ENCODE data around the gene PDE7B. TPM values are rescaled to one million over a fixed set of nuclear protein-coding genes. Genes with fewer than 3 reads are reported as not detected.

PDE7B gene
- total and polyA plus RNA-seq, 2 of the 8 experiments (the other 6 are each of a cell fraction or from before 2014, with no cell fraction given): not detected

GRCh38 chr6:135910790-135911618, 59.5 kb downstream of the PDE7B start (continued):
- no peak for TF ChIP-seq POLR2A (IDR thresholded peaks at IDR 0.05; ENCODE audit: control extremely low read depth in 1 of 2, low read depth in 2 of 2, low read length in 2 of 2)
- no peak for TF ChIP-seq CBX5 (IDR thresholded peaks at IDR 0.05; ENCODE audit: low read depth, low read length)

Measured in H1 (cell line).